WERI-Rb-1 (cell line): Measurements from ENCODE around the gene IFIT1.
"Not testable (repeated sequence)": the region's sequence is repeated elsewhere in the genome, so short reads cannot be mapped to it uniquely, and the experiment has no call there.

Experiments used
- DNase-seq: peaks from one replicate; pipeline ENCODE4 v3.0.0-alpha.2; 2020
- H3K27ac ChIP-seq: fragments of 250-450 bp; sonication (Bioruptor Pico); 2 replicates; pipeline ENCODE4 v1.5.1; 2020; ENCODE audit warnings: mild to moderate bottlenecking, moderate library complexity
- H3K27me3 ChIP-seq: fragments of 250-450 bp; sonication (Bioruptor Pico); 2 replicates; pipeline ENCODE4 v1.5.1; 2021; ENCODE audit warnings: mild to moderate bottlenecking, low read depth, moderate library complexity; ENCODE audit not compliant: insufficient read depth, severe bottlenecking
- H3K36me3 ChIP-seq: fragments of 250-450 bp; sonication (Bioruptor Pico); 2 replicates; pipeline ENCODE4 v1.5.1; 2020; ENCODE audit warnings: mild to moderate bottlenecking, moderate library complexity
- H3K4me3 ChIP-seq: 2 replicates; pipeline ENCODE4 v1.5.1; 2011; ENCODE audit warnings: low read depth, mild to moderate bottlenecking, control low read depth, low read length
- H3K9me3 ChIP-seq: fragments of 250-450 bp; sonication (Bioruptor Pico); 2 replicates; pipeline ENCODE4 v1.5.1; 2021; ENCODE audit warnings: mild to moderate bottlenecking, moderate library complexity; ENCODE audit not compliant: severe bottlenecking
- CTCF ChIP-seq: IDR thresholded peaks from 2 replicates; pipeline ENCODE4 v1.5.1; 2011; ENCODE audit warnings: low read depth, mild to moderate bottlenecking, control low read depth, inconsistent platforms, low read length

Gene IFIT1

GRCh38 chr10:89389254-89389653 lies 3.2 kb upstream of the IFIT1 start:
- DNase-seq, result no peak
- no peaks in the 10 kb centered on the region for H3K27me3 ChIP-seq
- H3K36me3 ChIP-seq, result no peaks in the 10 kb centered on the region
- no peaks in the 10 kb centered on the region for H3K9me3 ChIP-seq
- no peak overlapping the region for H3K4me3 ChIP-seq
- no peak overlapping the region for H3K27ac ChIP-seq
- TF ChIP-seq CTCF, result peak; percentile 37; the same call in 1 of the 2 replicates

GRCh38 chr10:89390476-89391225 lies 1.8 kb upstream of the IFIT1 start:
- Histone ChIP-seq H3K4me3 (no peak overlapping the region), H3K36me3 (no peaks in the 10 kb centered on the region), H3K27ac (no peak overlapping the region), H3K9me3 (no peaks in the 10 kb centered on the region), H3K27me3 (no peaks in the 10 kb centered on the region)
- no peak for TF ChIP-seq CTCF
- no peak for DNase-seq

GRCh38 chr10:89391226-89391576 lies 1.2 kb upstream of the IFIT1 start:
- not testable (repeated sequence) for DNase-seq, H3K36me3 ChIP-seq, H3K9me3 ChIP-seq, H3K27me3 ChIP-seq, H3K27ac ChIP-seq, H3K4me3 ChIP-seq

GRCh38 chr10:89392974-89393373 lies 551 bp downstream of the IFIT1 start:
- no peak overlapping the region for H3K4me3 ChIP-seq

GRCh38 chr10:89393898-89394297 lies 1.5 kb downstream of the IFIT1 start:
- H3K9me3 ChIP-seq, result no peaks in the 10 kb centered on the region
- no peak overlapping the region for H3K4me3 ChIP-seq
- H3K27me3 ChIP-seq, result no peaks in the 10 kb centered on the region
- no peak for DNase-seq
- no peak for TF ChIP-seq CTCF
- no peaks in the 10 kb centered on the region for H3K36me3 ChIP-seq
- H3K27ac ChIP-seq, result no peak overlapping the region

More at GRCh38 chr10:89392974-89393373, 551 bp downstream of the IFIT1 start:
- H3K36me3 ChIP-seq, result no peaks in the 10 kb centered on the region
- no peaks in the 10 kb centered on the region for H3K9me3 ChIP-seq
- TF ChIP-seq CTCF, result no peak
- no peaks in the 10 kb centered on the region for H3K27me3 ChIP-seq
- no peak overlapping the region for H3K27ac ChIP-seq
- no peak for DNase-seq

- Histone ChIP-seq H3K9me3 (no peaks in the 10 kb centered on the region), H3K36me3 (no peaks in the 10 kb centered on the region), H3K27me3 (no peaks in the 10 kb centered on the region), H3K4me3 (no peak overlapping the region), H3K27ac (no peak overlapping the region)
- DNase-seq, result no peak
- TF ChIP-seq CTCF, result no peak
These were observed 2.7 kb downstream of the IFIT1 start for GRCh38 chr10:89395141-89395540.
